Gastrocnemius medialis (tissue), 4 donors: Measurements from ENCODE around the gene ZNF253. TPM values are rescaled to one million over a fixed set of nuclear protein-coding genes. Genes with fewer than 3 reads are reported as not detected.
"Not testable (repeated sequence)": the region's sequence is repeated elsewhere in the genome, so short reads cannot be mapped to it uniquely, and the experiment has no call there.

Source experiments
- ATAC-seq, 2 donors: fragments of 150-250 bp; one replicate each; pipeline ENCODE4 v1.9.1; 2016
- DNase-seq, 2 donors: peaks; one replicate each; pipeline ENCODE4 v3.0.0-alpha.2; 2019
- H3K27ac ChIP-seq, 4 donors: fragments of 200-600 bp; sonication (generic); 1 replicate in 1 of 4; 2 replicates in 3 of 4; pipeline ENCODE4 v1.5.1; 2016 to 2018; ENCODE audit warnings: mild to moderate bottlenecking in 2 of 4, moderate library complexity in 1 of 4
- H3K27me3 ChIP-seq, 3 donors: fragments of 200-600 bp; sonication (generic) in 2 of 3; 1 replicate in 1 of 3; 2 replicates in 2 of 3; pipeline versions ENCODE4 v1.5.1 to v1.6.0; 2016 to 2019; ENCODE audit warnings: mild to moderate bottlenecking in 1 of 3, moderate library complexity in 1 of 3
- H3K36me3 ChIP-seq, 2 donors: fragments of 200-600 bp; sonication (generic) in 1 of 2; one replicate each; pipeline ENCODE4 v1.5.1; 2017 to 2018
- H3K4me1 ChIP-seq, 2 donors: fragments of 200-600 bp; sonication (generic) in 1 of 2; one replicate each; pipeline ENCODE4 v1.5.1; 2016 to 2017; ENCODE audit warnings: mild to moderate bottlenecking in 2 of 2
- H3K4me3 ChIP-seq, 4 donors: fragments of 200-600 bp; sonication (generic) in 3 of 4; 1 replicate in 1 of 4; 2 replicates in 3 of 4; pipeline ENCODE4 v1.5.1; 2016 to 2019; ENCODE audit warnings: mild to moderate bottlenecking in 2 of 4
- H3K9me3 ChIP-seq, 3 donors: fragments of 200-600 bp; sonication (generic) in 2 of 3; 1 replicate in 1 of 3; 2 replicates in 2 of 3; pipeline ENCODE4 v1.5.1; 2016 to 2019
- CTCF ChIP-seq, 5 experiments: fragments of 450-650 bp in 3 of 5; fragments of 200-600 bp in 2 of 5; sonication (generic) in 2 of 5; IDR thresholded peaks in 4 of 5; conservative IDR thresholded peaks in 1 of 5; 1 replicate in 4 of 5; 2 replicates in 1 of 5; pipeline ENCODE4 v1.5.1; 2016 to 2019; ENCODE audit warnings: antibody characterized with exemption in 5 of 5, mild to moderate bottlenecking in 3 of 5, moderate library complexity in 3 of 5
- POLR2A ChIP-seq, 2 donors: fragments of 450-650 bp; IDR thresholded peaks; one replicate each; pipeline ENCODE4 v1.6.1; 2017; ENCODE audit warnings: antibody characterized with exemption in 2 of 2, mild to moderate bottlenecking in 2 of 2, moderate library complexity in 2 of 2
- in situ Hi-C, 4 donors: fragments of 200-750 bp; cut with MboI; loops; one replicate each; pipeline versions ENCODE4 v1.15.0 to v1.8.0; 2017; ENCODE audit warnings: low sequenced_read_pairs in 4 of 4
- intact Hi-C: fragments of 100-400 bp; cut with DNase I; formaldehyde crosslinking; loops from one replicate; pipeline ENCODE4 v1.15.1; 2023; ENCODE audit warnings: low total_unique reads
- total RNA-seq, 4 donors: library from RNA; depleted of rRNA; stranded (reverse); fragments of >200 nt; gene quantifications; one replicate each; pipeline versions ENCODE4 v1.1.0 to v1.2.3, GENCODE V29; 2016

The ZNF253 gene
- total RNA-seq, 4 donors from 2014 or later = 3.1 to 9.5 (median 6.3) TPM

- DNase-seq (no peak), ATAC-seq (no peak)
- intact Hi-C loops = loop anchor here (2.0 to 5.0 kb wide), 4 partner anchors 34 to 199 kb away; partner anchors contain the start of genes ZNF101, ZNF506 and ZNF93
- TF ChIP-seq CTCF (IDR thresholded peaks at IDR 0.05 in 4 of 5, conservative IDR thresholded peaks at IDR 0.05 in 1 of 5) = no peak
- Histone ChIP-seq H3K27me3 (no peaks in the 10 kb centered on the region), H3K36me3 (no peaks in the 10 kb centered on the region), H3K9me3 (peaks cover 0 to 2% (median 0%) of the 10 kb centered on the region in 3 donors), H3K27ac (peak overlapping the region; percentile 93 to 96 (median 94)), H3K4me3 (peak overlapping the region; percentile 74 to 85 (median 80)), H3K4me1 (peaks cover 28 to 32% of the 10 kb centered on the region in 2 donors)
- in situ Hi-C loops = loop anchor here in 1 of 4 donors (5.0 kb wide), 1 partner anchor 49 kb away; no protein-coding TSS in a partner anchor
These were observed 1.0 kb downstream of the ZNF253 start for GRCh38 chr19:19866611-19867248.

GRCh38 chr19:19870086-19870485 lies 4.4 kb downstream of the ZNF253 start:
- H3K4me1 ChIP-seq = peaks cover 28 to 37% of the 10 kb centered on the region in 2 donors
- H3K4me3 ChIP-seq, intact Hi-C loops, in situ Hi-C loops, H3K27me3 ChIP-seq, H3K9me3 ChIP-seq, H3K36me3 ChIP-seq, ATAC-seq: not testable (repeated sequence)
- H3K27ac ChIP-seq = peak overlapping the region in 3 of 4 donors; percentile 17 to 44 (median 18)
- DNase-seq = peak in 1 of 2 donors; percentile 58

- H3K27ac ChIP-seq = no peak overlapping the region
- peaks cover 0 to 5% of the 10 kb centered on the region in 2 donors for H3K36me3 ChIP-seq
- H3K9me3 ChIP-seq = no peaks in the 10 kb centered on the region
- in situ Hi-C loops = no loop called here
- H3K4me1 ChIP-seq = peaks cover 25 to 37% of the 10 kb centered on the region in 2 donors
- no peak for TF ChIP-seq CTCF (IDR thresholded peaks at IDR 0.05 in 4 of 5, conservative IDR thresholded peaks at IDR 0.05 in 1 of 5)
- TF ChIP-seq POLR2A (IDR thresholded peaks at IDR 0.05) = no peak
- ATAC-seq = no peak
- intact Hi-C loops = no loop called here
- H3K27me3 ChIP-seq = no peaks in the 10 kb centered on the region
- DNase-seq = no peak
- H3K4me3 ChIP-seq = no peak overlapping the region
These were observed 6.2 kb downstream of the ZNF253 start for GRCh38 chr19:19871932-19872331.

GRCh38 chr19:19873381-19873780 lies 7.7 kb downstream of the ZNF253 start:
- H3K4me3 ChIP-seq = no peak overlapping the region
- TF ChIP-seq POLR2A (IDR thresholded peaks at IDR 0.05) (no peak), CTCF (IDR thresholded peaks at IDR 0.05 in 4 of 5, conservative IDR thresholded peaks at IDR 0.05 in 1 of 5) (no peak)
- H3K9me3 ChIP-seq = no peaks in the 10 kb centered on the region
- intact Hi-C loops (no loop called here), in situ Hi-C loops (no loop called here)
- H3K4me1 ChIP-seq = peaks cover 11 to 25% of the 10 kb centered on the region in 2 donors
- H3K27ac ChIP-seq = no peak overlapping the region
- peaks cover 0 to 5% of the 10 kb centered on the region in 2 donors for H3K36me3 ChIP-seq
- DNase-seq = no peak
- H3K27me3 ChIP-seq = no peaks in the 10 kb centered on the region
- no peak for ATAC-seq

GRCh38 chr19:19877724-19878123 lies 12.0 kb downstream of the ZNF253 start:
- in situ Hi-C loops (no loop called here), intact Hi-C loops (no loop called here)
- ATAC-seq (no peak), DNase-seq (no peak)
- Histone ChIP-seq H3K27me3 (no peaks in the 10 kb centered on the region), H3K4me1 (no peaks in the 10 kb centered on the region), H3K36me3 (peaks cover 4 to 26% of the 10 kb centered on the region in 2 donors), H3K27ac (no peak overlapping the region), H3K4me3 (no peak overlapping the region), H3K9me3 (no peaks in the 10 kb centered on the region)
- no peak for TF ChIP-seq CTCF (IDR thresholded peaks at IDR 0.05 in 4 of 5, conservative IDR thresholded peaks at IDR 0.05 in 1 of 5)
- no peak for TF ChIP-seq POLR2A (IDR thresholded peaks at IDR 0.05)
